HG03575 (cell line): ENCODE data around the gene ADAMTSL3.
A peak's percentile ranks its signal among the peaks of the same experiment; 100 is the strongest.

Experiments used
- ATAC-seq: cut with Tn5 transposase; IDR thresholded peaks from one replicate; pipeline ENCODE4 v1.9.1; 2021; ENCODE audit not compliant: unreplicated experiment, insufficient number of reproducible peaks, low FRiP score; ENCODE audit errors: extremely low read depth

The ADAMTSL3 gene

DNA sequence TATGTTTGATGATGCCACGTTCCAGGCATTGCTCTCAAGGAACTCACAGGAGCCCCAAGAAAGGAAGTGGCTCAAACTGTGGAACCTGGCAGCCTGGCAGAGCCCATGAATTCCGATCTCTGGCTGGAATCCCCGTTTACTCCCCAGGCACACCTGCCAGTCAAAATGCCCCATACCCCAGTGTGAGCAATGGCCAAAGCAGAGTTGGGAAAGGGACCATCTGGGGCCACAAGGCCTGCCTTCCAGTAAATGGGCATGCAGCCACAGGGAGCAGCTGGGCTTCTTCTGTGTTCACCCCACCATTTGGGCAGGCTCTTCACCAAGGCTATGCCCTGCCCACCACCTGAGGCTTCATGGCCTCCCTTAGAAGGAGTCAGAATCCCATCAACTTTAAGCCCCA is 324.7 kb downstream of the ADAMTSL3 start:
- no peak for ATAC-seq

DNA sequence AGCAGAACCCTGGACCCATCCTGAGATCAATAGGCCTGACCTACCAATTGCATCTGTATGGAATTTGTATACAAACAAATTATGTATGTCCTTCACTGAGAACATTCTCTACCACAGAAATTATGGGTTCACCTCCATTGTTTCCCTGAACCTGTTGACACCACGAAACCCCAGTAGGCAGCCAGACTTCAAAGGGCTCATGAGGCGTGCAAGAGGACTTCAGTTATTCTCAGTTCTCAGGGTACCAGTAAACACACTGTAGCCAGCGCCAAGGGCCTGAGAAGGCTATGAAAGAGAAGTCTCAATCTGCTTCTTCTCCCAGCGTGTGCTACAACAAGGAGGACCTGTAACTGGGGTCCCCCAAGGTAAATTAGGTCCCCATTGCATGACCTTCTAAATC is 326.7 kb downstream of the ADAMTSL3 start:
- no peak for ATAC-seq

DNA sequence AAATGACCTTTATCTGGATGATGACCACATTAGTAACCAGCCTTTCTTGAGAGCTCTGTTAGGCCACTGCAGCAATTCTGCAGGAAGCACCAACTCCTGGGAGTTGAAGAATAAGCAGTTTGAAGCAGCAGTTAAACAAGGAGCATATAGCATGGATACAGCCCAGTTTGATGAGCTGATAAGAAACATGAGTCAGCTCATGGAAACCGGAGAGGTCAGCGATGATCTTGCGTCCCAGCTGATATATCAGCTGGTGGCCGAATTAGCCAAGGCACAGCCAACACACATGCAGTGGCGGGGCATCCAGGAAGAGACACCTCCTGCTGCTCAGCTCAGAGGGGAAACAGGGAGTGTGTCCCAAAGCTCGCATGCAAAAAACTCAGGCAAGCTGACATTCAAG is 328.8 kb downstream of the ADAMTSL3 start:
- ATAC-seq: no peak

DNA sequence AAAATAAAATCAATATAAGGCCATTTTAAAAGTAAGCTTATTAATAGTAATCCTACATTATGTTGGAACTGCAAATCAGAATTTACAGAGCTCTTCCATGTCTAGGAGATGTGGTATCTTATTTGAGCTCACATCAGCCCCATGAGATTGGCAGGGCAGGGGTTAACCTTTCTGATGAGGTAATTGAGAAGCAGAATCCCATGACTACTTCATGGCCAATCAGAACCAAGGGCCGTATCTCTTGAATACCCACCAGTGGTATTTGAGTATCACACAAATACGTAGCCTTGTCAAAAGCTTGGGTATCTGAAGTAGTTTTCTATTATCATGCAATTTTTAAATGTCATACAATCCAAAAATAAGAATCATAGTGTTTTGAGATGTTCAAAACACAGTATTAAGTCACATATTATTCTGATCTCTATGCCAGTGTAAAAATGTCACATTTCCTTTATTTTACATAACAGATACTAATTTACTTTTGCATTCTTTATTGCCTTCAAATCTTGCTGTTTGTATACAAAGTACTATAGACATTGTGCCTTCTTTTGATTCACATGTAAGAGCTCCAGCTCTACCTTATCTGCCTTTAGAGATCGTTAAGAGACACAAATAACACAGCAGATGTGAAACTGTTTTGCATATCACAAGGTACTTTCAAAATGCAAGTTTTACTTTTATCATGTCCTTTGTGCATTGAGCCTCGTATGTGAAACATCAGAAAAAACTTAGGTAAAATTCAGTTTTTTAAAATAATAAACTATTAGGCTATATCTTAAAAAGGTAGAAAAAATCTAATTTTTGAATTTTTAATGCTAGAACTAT is 329.9 kb downstream of the ADAMTSL3 start:
- peak; percentile 90 for ATAC-seq

DNA sequence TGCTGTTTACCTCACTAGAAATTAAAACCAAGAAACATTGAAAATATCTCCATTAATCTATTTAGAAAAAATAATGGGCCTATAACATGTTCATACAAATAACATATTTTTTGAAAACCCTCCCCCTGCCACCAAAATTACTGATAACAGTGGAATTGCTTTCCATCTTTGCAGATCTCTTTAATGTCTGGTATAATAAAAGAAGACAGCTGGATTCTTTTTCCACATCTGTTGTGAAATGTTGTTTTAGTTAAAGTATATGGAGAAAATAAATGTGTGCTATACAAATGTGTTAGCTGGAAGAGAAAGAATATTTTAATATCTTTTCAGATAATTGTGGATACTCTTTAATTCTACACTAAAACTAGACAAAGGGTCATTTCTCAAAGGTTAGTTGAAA is 330.7 kb downstream of the ADAMTSL3 start:
- ATAC-seq: no peak

DNA sequence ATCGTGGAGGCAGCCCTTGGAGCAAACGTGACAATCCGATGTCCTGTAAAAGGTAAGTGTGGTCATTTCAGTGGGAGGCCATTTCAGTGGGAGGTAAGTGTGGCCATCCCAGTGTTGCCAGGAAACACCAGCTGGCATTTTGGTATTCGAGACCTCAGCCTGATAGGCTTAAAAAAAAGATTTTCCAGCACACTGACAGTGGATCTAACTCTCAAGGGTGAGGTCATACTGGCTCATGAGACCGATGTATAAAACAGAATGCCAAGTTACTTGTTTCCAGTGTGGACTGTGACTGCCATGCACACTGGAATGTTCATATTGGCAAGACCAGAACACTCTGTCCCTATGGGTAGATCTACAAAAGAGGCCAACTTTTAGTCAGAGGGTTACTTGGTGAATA is 337.2 kb downstream of the ADAMTSL3 start:
- ATAC-seq: no peak

DNA sequence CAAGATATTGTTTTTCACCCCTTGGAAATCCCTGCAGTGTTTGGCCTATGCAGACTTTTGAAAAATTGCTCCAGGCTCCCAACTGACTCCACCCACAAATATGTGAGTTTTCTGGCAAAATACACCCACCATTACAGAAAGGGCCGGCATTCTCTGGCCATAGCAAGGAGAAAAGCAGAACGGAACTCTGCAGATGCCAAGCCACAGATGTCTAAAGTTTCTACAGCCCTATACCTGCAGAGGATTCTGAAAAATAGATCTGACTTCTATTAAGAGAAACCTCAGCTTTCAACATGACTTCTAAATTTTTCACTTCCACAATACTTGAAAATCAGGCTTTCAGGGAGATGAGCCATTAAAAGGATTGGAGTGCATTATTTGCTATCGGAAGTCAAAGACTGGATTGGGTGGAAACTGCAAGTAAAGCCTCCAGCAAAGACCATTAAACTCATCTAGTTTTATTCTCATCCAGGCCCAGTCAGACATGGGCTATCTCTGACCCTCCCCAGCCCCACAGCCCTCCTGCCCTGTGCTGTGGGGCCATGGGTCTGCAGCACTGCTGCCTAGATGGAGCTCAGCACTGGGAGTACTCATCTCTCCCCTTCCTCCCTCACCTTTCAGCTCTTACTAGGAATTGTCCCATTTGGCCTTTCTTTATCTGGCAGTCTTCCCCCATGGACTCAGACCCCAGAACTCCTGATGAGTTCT is 338.6 kb downstream of the ADAMTSL3 start:
- ATAC-seq: peak; percentile 44

DNA sequence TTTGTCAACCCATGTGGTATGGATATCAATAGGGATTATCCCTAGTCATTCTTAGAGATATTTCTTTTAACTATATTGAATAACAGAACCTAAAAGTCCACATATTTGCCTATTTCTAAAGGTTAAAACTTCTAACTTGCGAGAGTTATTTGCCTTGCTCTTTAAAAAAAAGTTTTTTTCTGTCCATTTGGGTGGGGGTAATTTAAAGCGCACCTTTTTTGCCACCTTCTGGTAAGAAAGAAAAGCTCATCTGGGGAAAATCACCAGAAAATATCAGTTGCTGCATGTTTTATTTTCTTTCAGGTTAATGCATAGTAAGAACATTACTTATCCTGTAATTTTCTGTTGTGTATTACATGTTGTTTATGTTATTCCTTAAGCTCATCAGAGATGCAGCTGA is 339.7 kb downstream of the ADAMTSL3 start:
- ATAC-seq: no peak

DNA sequence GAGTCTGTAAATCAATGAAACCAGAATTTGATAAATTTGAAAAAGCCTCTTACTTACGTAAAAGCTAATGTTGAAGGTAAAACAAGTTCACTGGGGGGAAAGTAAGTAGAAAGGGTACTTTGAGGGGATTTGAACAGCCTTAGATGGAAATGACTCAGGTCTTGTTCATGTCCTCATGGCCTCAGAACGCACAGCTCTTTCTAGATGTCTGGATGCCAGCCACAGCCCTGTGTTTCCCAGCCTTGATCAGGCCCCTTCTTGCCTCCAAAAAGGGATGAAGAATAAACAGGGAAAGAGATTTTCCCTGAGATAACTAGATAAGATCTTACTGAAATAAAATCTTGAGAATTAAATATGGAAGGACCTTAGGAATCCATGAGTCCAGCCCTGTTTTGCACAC is 344.6 kb downstream of the ADAMTSL3 start:
- ATAC-seq: no peak

DNA sequence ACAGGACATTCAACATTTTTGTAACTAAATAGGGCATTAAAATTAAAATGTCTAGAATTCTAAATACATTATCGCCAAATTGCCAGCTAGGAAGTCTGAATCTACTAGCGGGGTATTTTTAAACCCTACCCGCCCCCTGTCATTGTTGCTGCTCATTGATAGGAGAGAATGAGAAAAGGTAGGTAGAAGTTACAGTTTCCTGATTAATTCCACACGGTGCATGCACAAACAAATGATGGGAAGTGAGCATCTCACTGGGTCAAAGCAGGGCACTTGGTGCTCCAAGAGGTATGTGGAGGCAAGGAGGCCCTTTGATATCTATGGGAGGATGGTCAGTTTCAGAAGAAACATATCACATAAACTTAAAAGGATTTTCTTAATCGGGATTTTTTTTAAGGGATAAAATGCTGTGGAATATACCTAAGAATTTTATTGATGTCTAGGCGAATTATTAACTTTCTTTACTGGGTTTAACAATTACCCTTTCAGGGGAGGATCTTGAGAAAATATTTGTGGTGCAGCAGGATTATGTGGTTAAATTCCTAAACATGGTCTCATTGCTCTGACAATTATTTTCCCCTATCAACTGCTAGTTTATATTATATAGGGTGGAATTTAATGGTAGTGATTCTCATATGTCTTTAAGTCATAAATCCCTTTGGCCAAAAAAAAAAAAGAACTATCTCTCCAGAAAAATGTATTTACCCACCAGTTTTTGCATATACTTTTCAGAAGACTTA is 345.6 kb downstream of the ADAMTSL3 start:
- no peak for ATAC-seq

DNA sequence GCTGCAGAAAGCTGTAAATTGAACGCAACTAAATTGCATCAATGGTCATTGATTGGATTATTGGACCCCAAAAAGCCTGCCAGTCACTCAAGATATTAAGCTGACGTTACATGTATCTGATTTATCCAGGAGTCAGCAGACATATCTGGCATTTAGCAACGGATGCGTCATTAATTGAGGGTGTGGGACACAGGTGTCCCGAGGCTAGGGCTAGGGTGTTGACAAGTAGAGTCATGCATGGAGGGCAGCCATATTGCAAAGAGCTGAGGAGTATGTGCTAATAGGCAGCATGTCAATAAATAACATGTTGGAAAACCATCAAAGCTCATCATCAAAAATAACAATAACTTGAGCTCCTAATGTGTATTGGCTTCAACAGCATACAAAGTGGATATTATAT is 347.1 kb downstream of the ADAMTSL3 start:
- no peak for ATAC-seq

DNA sequence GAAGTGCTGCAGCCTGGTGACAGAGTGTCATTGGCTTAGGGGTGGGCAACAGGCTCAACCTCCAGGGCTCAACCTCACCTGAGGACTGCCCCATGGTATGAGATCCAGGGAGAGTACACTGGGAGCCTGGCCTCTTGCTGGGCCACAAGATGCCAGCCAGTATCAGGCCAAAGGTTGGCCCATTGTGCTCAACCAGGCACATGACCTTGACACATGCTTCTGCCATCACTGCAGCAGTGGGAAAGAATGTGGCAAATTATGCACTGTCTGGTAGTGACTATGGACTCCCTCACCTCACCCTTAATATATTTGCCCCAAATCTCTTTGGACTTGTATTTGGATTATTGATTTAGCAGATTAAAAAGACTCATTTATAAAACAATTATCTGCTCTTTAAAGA is 347.7 kb downstream of the ADAMTSL3 start:
- ATAC-seq: no peak

DNA sequence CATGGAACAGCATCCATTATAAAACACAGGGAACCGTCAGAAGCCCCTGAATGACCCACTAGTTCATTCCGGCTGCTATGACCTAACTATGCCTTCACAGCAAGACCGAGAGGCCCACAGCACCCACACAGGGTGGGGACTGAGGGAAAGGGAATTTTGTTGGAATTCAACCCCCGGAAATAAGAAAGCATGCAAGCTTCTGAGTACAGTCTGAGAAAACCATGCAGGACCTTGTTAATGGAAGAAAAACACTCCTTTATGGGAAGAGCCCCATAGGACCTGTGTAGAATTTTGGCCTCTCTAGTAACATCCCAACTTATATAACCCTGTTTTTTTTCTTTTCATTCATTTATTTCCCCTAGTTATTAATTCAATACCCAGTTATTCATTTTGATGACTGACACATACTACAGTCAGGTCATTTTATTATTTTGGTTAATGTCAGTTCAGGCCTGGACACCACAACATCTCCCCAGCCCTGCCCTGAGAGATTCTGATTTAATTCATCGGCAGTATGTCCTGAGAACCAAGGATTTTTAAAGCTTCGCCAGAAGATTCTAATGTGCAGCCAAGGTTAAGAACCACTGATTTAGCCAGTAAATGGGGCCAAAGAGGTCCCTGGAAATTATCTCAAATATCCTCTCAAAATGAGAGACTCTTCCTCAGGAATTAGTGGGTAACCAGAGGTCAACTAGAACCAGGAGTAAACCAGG is 350.0 kb downstream of the ADAMTSL3 start:
- no peak for ATAC-seq

DNA sequence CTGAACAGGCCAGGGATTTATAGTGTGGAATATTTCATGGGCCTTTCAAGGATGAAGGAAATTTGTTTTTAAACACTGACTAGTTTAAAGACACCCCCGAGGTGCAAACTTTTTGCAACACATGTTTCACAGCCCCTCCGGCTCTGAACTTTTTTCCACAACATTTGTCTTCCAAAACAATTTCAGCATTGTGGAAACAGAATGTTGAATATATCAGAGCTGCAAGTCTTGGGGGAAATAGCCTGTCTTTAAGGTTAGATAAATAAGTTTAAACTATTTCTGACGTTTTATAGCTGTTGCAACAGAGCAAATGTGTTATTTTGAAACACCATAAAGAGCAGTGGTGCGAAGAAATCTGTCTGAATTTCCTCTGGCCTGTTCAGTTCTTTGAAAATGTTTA is 352.5 kb downstream of the ADAMTSL3 start:
- no peak for ATAC-seq

DNA sequence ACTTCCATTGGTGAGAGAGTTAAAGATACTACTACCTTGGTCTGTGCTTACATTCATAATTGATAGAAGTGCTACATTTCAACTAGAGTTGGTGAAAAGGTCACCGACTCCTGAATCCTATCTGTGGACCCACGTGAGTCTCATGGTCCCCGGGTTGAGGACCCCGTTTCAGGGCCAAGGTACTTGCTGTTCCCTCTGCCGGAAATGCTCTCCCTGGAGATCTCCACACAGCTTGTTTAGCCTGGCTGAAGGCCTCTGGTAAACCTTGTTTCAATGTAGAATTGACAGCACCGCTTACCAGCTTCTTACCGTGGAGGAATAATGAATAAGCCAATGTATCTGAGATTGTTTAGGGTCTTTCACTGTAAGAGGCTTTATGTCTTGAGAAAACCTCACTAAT is 355.7 kb downstream of the ADAMTSL3 start:
- ATAC-seq: no peak

DNA sequence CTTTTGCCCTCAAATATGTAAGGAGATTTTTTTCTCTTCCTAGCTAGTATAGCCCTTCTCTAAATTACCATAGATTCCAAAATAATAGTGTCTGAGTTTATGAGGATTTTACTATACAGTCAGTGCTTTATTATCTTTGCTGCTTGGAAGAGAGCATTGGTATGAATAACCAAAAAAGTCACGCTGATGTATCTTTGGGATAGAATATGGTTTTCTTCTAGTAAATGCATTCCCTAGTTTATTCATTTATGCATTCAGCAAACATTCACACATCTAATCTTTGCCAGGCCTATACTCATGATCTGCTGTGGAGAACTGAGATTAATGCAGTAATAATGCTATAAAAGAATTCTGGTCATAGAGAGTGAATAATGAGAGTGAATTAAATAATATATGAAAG is 356.3 kb downstream of the ADAMTSL3 start:
- ATAC-seq: no peak

DNA sequence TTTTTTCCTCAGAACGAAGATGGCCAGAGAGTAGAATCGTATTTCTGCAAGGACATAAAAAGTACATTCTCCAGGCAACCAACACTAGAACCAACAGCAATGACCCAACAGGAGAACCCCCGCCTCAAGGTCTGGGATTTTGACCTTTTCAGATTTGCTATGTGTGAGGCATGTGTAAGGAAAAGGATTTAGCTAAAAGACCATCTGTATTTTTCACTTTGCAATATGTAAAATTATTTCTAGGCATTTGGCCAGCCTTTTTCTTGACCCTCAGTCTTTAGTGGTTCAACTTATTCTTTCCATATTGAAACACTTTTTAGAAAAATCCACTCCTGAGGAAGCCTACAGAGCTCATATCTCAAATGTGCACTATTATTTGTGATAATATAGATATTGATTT is 362.4 kb downstream of the ADAMTSL3 start:
- ATAC-seq: no peak

DNA sequence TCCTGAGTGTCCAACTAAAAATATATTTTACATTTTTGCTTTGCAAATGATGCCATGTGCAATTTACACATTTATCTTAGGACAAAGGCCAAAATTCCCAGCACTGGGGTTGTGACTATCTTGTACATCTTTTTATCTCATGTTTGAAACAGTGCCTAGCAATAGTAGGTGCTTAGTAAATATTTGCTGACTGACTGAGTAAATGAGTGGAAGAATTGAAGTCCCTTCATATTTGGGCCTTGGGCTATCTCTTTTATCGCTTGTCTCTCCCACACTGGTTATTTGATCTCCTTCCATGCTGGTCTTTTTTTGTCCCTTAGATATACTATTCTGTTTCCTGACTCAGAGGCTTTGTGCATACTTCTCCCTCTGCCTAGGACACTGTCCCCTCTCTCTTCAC is 368.6 kb downstream of the ADAMTSL3 start:
- no peak for ATAC-seq

DNA sequence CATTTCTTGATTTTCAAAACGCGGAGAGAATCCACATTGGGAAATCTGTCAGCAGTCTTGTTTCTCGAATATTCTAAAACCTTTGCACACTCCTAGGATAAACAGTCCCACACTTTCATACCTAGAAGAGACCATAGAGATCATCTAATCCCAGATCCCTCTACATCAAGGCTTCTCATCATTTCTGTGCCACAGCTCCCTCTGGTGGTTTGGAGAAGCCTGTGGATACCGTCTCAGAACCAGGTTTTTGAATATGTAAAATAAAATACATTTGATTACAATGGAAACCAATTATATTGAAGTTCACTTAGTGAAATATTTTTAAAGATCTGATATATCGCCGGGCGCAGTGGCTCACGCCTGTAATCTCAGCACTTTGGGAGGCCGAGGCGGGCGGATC is 369.7 kb downstream of the ADAMTSL3 start:
- ATAC-seq: no peak
